Mucosa of stomach (tissue), 1 donor: ENCODE results near the gene RAF1.
"Not testable (repeated sequence)": the region's sequence is repeated elsewhere in the genome, so short reads cannot be mapped to it uniquely, and the experiment has no call there.

Experiments used
- H3K27me3 ChIP-seq: one replicate; pipeline ENCODE4 v1.7.0; 2013; ENCODE audit warnings: mild to moderate bottlenecking, low read length; ENCODE audit not compliant: control insufficient read depth, insufficient read depth
- H3K36me3 ChIP-seq: one replicate; pipeline ENCODE4 v1.7.0; 2013; ENCODE audit warnings: low read length; ENCODE audit not compliant: control insufficient read depth, insufficient read depth
- H3K4me1 ChIP-seq: one replicate; pipeline ENCODE4 v1.7.0; 2013; ENCODE audit warnings: mild to moderate bottlenecking, low read length; ENCODE audit not compliant: control insufficient read depth, insufficient read depth
- H3K4me3 ChIP-seq: one replicate; pipeline ENCODE4 v1.7.0; 2013; ENCODE audit warnings: low read length
- H3K9ac ChIP-seq: one replicate; pipeline ENCODE4 v1.7.0; 2013; ENCODE audit warnings: mild to moderate bottlenecking, low read length, moderate library complexity
- H3K9me3 ChIP-seq: one replicate; pipeline ENCODE4 v1.7.0; 2013; ENCODE audit warnings: mild to moderate bottlenecking, low read length, moderate library complexity; ENCODE audit not compliant: control insufficient read depth
- donor health status: Pancreatic carcinoma.

RAF1 gene

DNA sequence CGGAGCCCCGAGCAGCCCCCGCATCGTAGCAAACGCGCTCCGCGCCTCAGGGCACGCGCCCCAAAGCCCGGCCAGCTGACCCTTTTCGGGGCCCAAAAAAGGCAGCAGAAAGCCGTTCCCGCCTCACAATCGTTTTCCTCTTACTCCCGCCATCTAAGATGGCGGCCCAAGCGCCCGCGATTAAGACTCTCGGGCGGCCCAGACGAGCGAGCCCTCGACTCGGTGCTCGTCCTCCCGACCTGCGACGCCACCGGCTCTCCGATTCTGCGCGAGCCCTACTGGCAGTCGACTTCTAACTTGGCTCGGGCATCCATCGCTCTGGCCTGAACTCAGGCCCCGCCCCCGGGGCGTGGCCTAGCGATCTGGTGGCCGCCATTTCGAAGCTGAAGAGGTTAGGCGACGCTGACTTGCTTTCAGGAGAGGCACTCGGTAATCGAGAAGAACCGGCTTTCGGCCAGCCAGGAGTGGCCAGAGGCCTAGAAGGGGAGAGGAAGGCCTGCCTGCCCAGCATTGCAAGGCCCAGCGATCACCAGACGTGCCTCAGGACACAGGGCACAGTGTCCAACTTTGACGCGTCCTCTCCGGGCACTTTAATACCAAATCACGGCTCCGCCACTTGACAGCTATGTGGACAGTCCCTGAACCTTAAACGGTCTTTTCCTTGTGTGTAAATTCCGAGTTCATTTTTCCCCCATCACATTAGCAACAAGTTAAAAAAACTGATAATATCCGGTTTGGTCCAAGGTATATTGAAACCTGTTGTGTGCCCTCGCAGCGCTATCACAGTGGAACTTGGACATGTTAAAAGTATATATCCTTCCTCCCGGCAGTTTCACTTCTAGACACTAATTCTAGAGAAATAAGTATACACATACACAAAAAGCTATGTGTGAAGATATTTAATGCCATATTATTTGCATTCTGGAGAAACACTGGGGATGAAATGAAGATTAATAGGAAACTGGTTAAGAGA is at the start of gene RAF1:
Gene RAF1, minus strand, starts transcription at position 182 of the 973 bp plus-strand sequence. CDS start 45,396 bp downstream, outside the sequence.
- Histone ChIP-seq H3K4me3 (peak within 1 kb of the TSS; percentile 64), H3K9me3 (no peaks in the 10 kb centered on the region), H3K9ac (peak within 1 kb of the TSS; percentile 96), H3K27me3 (no peaks in the 10 kb centered on the region), H3K36me3 (no peaks in the 10 kb centered on the region), H3K4me1 (peaks cover 21% of the 10 kb centered on the region)

DNA sequence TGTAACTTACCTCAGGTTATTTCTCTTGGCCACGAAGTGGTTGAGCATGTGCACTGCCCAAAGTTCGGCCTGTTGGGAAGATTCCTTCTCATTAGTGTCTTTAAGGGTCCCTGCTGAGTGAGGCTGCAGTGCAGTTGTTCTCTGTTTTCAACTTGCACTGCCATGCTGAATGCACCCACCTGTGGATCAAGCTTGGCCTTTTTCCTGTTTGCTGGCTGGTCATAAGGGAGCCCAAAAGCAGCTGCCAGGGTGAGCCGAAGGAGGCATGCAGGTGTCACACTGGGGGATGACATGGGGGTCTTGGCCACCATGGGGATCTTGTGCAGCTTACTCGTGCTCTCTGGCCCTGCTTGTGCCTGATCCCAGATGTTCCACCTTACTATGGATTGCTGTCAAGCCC is 46.1 kb upstream of the RAF1 start:
- Histone ChIP-seq H3K27me3 (no peaks in the 10 kb centered on the region), H3K4me1 (no peaks in the 10 kb centered on the region), H3K9me3 (no peaks in the 10 kb centered on the region), H3K36me3 (no peaks in the 10 kb centered on the region), H3K9ac (no peak overlapping the region), H3K4me3 (no peak overlapping the region)

DNA sequence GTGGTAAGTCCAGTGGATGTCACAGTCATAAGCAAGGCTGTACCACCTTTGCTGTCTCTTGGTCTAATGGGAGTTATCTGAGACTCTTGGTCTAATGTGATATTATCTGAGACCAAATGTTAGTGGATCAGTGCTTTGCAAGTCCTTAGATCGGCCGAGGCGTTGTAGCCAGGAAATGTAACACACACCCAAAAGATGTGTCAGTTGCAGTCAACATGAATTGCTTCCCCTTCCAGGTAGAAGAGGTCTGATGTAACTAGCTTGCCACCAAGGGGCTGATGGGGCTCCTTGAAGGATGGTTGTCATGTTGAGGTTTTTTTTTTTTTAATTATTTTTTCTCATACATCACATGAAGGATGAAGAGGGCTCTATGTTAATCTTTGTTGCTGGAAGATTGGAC is 45.4 kb upstream of the RAF1 start:
- no peaks in the 10 kb centered on the region for H3K27me3 ChIP-seq
- no peaks in the 10 kb centered on the region for H3K9me3 ChIP-seq
- H3K4me3 ChIP-seq = no peak overlapping the region
- no peak overlapping the region for H3K9ac ChIP-seq
- no peaks in the 10 kb centered on the region for H3K4me1 ChIP-seq
- H3K36me3 ChIP-seq = no peaks in the 10 kb centered on the region

DNA sequence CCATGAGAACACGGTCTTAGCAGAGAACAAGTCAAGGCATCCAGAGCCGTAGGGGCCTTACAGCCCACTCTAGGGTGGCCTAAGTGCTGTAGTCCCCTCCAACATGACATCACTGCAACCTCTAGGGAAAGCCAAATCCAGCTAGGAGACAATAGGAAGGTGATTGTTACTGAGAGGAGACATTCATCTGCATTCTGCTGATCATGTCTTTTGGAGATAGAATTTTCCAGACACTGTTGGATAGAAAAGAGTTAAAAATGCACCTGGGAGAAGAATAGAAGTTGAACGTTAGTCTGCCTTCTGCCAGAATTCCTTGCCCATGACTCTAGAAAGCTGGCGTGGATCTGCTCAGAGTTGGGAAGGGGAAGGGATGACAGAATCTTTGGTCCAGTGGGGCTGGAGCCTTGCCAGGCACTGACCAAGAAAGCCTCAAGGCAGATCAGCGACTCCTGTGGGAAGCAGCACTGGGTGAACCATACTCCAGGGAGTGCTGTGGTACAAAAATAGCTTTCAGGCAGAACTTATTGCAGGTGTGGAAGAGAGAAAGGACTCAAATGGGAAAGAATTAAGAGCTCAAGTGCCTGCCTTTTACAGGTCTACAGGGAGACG is 44.8 kb upstream of the RAF1 start:
- Histone ChIP-seq H3K9me3 (no peaks in the 10 kb centered on the region), H3K27me3 (no peaks in the 10 kb centered on the region)

GRCh38 chr3:12707449-12707848 is 43.5 kb upstream of the RAF1 start:
- H3K9ac ChIP-seq = no peak overlapping the region
- H3K36me3 ChIP-seq = no peaks in the 10 kb centered on the region
- H3K9me3 ChIP-seq = no peaks in the 10 kb centered on the region
- H3K27me3 ChIP-seq = no peaks in the 10 kb centered on the region
- no peaks in the 10 kb centered on the region for H3K4me1 ChIP-seq
- H3K4me3 ChIP-seq = no peak overlapping the region

More for the DNA sequence above, 44.8 kb upstream of the RAF1 start:
- no peak overlapping the region for H3K4me3 ChIP-seq
- H3K36me3 ChIP-seq = no peaks in the 10 kb centered on the region
- no peaks in the 10 kb centered on the region for H3K4me1 ChIP-seq
- no peak overlapping the region for H3K9ac ChIP-seq

- Histone ChIP-seq H3K27me3 (no peaks in the 10 kb centered on the region), H3K4me1 (no peaks in the 10 kb centered on the region), H3K9ac (no peak overlapping the region), H3K9me3 (no peaks in the 10 kb centered on the region), H3K36me3 (no peaks in the 10 kb centered on the region), H3K4me3 (no peak overlapping the region)
These were observed 42.8 kb upstream of the RAF1 start for GRCh38 chr3:12706504-12707253.

GRCh38 chr3:12705981-12706380 is 42.1 kb upstream of the RAF1 start:
- H3K4me3 ChIP-seq = no peak overlapping the region
- no peaks in the 10 kb centered on the region for H3K27me3 ChIP-seq
- no peak overlapping the region for H3K9ac ChIP-seq
- H3K4me1 ChIP-seq = no peaks in the 10 kb centered on the region
- no peaks in the 10 kb centered on the region for H3K36me3 ChIP-seq
- H3K9me3 ChIP-seq = no peaks in the 10 kb centered on the region

DNA sequence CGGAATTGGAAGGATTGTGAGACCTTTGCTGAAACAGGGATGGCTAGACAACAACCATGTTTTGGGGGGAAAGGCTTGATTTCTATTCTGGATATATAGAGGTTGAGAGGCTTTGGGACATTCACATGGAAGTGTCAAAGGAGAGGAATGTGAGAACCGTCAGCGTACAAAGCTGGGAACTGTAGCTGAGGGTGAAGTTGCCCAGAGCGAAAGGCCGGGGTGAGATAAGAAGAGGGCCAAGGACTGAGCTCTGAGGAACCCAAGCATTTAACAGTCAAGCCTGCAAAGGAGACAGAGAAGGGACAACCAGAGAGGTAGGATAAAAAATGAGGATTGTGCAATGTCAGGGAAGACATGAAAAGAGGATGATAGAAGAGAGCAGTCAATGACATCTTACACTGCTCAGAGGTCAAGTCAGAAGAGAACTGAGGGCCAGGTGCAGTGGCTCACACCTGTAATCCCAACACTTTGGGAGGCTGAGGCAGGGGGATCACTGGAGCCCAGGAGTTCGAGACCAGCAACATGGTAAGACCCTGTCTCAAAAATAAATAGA is 41.5 kb upstream of the RAF1 start:
- Histone ChIP-seq H3K36me3 (no peaks in the 10 kb centered on the region), H3K4me3 (no peak overlapping the region), H3K9me3 (no peaks in the 10 kb centered on the region), H3K27me3 (no peaks in the 10 kb centered on the region), H3K4me1 (no peaks in the 10 kb centered on the region), H3K9ac (no peak overlapping the region)

GRCh38 chr3:12702501-12702900 is 38.6 kb upstream of the RAF1 start:
- H3K4me3 ChIP-seq = no peak overlapping the region
- no peaks in the 10 kb centered on the region for H3K36me3 ChIP-seq
- no peak overlapping the region for H3K9ac ChIP-seq
- H3K27me3 ChIP-seq = no peaks in the 10 kb centered on the region
- H3K9me3 ChIP-seq = no peaks in the 10 kb centered on the region
- no peaks in the 10 kb centered on the region for H3K4me1 ChIP-seq

DNA sequence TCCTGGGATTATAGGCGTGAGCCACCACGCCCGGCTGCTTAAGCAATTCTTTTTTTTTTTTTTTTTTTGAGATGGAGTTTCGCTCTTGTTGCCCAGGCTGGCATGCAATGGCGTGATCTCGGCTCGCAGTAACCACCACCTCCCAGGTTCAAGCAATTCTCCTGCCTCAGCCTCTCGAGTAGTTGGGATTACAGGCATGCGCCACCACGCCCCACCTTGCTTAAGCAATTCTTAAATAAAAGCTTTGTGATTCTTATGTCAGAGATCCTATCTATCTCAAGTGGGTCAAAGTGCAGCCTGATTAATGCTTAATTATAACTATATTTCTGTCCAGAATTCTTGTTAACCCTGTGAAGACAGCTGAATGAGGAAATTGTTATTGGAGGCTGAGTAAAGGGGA is 37.7 kb upstream of the RAF1 start:
- not testable (repeated sequence) for H3K27me3 ChIP-seq, H3K9me3 ChIP-seq, H3K4me3 ChIP-seq, H3K4me1 ChIP-seq, H3K9ac ChIP-seq, H3K36me3 ChIP-seq

DNA sequence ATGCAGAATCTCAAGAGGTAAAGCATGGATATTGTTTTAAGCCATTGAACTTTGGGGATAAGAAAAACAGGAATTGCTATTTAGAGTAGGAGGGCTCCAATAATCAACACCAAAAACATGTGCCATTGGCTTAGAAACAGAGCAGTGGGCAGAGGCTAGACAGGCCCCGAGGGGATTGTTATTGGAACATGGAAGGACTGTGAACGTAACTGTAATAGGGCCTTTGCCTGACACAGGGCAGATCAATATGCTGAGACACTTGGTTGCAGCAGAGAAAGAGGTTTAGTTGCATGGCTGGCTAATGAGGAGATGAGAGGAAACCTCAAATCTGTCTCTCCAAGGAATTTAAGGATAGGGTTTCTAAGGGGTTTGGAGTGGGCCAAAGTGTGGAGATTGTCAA is 36.9 kb upstream of the RAF1 start:
- Histone ChIP-seq H3K9ac (no peak overlapping the region), H3K9me3 (no peaks in the 10 kb centered on the region), H3K4me1 (no peaks in the 10 kb centered on the region), H3K36me3 (no peaks in the 10 kb centered on the region), H3K4me3 (no peak overlapping the region), H3K27me3 (no peaks in the 10 kb centered on the region)

- no peaks in the 10 kb centered on the region for H3K27me3 ChIP-seq
- no peak overlapping the region for H3K4me3 ChIP-seq
- H3K9ac ChIP-seq = no peak overlapping the region
- H3K9me3 ChIP-seq = no peaks in the 10 kb centered on the region
- H3K4me1 ChIP-seq = peaks cover 19% of the 10 kb centered on the region
- H3K36me3 ChIP-seq = no peaks in the 10 kb centered on the region
These were observed 32.0 kb upstream of the RAF1 start for GRCh38 chr3:12695916-12696315.
